HUES64 (cell line): ENCODE results near the gene ZNF862.

ENCODE experiments used
- H3K27ac ChIP-seq: 2 replicates; pipeline ENCODE4 v1.7.0; 2013; ENCODE audit warnings: low read depth, low read length, inconsistent platforms
- H3K27me3 ChIP-seq: 2 replicates; pipeline ENCODE4 v1.6.1; 2013; ENCODE audit warnings: mild to moderate bottlenecking, low read length; ENCODE audit not compliant: insufficient read depth
- H3K36me3 ChIP-seq: 2 replicates; pipeline ENCODE4 v1.6.1; 2013; ENCODE audit warnings: mild to moderate bottlenecking, low read length; ENCODE audit not compliant: insufficient read depth
- H3K4me1 ChIP-seq: 2 replicates; pipeline ENCODE4 v1.6.1; 2013; ENCODE audit warnings: mild to moderate bottlenecking, low read length, moderate library complexity; ENCODE audit not compliant: insufficient read depth
- H3K4me3 ChIP-seq: 2 replicates; pipeline ENCODE4 v1.5.1; 2013; ENCODE audit warnings: mild to moderate bottlenecking, low read length, moderate library complexity
- H3K9ac ChIP-seq: 2 replicates; pipeline ENCODE4 v1.6.1; 2013; ENCODE audit warnings: mild to moderate bottlenecking, low read depth, low read length
- H3K9me3 ChIP-seq: 2 replicates; pipeline ENCODE4 v1.6.1; 2013; ENCODE audit warnings: low read depth, low read length; ENCODE audit not compliant: insufficient read depth
- WGBS: fragments of 150-250, 120-280 bp; methylation state at CpG from one replicate; pipeline ENCODE4 v1.1.7; 2013; ENCODE audit warnings: missing lambda C conversion rate; 5-methylcytosine and 5-hydroxymethylcytosine counted together

ZNF862 gene

DNA sequence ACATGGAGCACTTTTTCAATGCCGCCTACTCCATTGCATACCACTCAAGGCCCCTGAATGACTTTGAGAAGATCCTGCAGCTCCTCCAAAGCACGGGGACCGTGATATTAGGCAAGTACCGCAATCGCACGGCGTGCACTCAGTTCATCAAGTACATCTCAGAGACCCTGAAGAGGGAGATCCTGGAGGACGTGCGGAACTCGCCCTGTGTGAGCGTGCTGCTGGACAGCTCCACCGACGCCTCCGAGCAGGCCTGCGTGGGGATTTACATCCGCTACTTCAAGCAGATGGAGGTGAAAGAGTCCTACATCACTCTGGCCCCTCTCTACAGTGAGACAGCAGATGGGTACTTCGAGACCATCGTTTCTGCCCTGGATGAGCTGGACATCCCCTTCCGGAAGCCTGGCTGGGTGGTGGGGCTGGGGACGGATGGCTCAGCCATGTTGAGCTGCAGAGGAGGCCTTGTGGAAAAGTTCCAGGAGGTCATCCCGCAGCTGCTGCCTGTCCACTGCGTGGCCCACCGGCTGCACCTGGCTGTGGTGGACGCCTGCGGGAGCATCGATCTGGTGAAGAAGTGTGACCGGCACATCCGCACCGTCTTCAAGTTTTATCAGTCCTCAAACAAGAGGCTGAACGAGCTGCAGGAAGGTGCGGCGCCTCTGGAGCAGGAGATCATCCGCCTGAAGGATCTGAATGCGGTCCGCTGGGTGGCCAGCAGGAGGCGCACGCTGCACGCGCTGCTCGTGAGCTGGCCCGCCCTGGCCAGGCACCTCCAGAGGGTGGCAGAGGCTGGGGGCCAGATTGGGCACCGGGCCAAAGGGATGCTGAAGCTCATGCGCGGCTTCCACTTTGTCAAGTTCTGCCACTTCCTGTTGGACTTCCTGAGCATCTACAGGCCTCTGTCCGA lies 22.9 kb downstream of the ZNF862 start:
- no peak overlapping the region for H3K9ac ChIP-seq
- no peaks in the 10 kb centered on the region for H3K9me3 ChIP-seq
- no peaks in the 10 kb centered on the region for H3K36me3 ChIP-seq
- no peaks in the 10 kb centered on the region for H3K4me1 ChIP-seq
- no peak overlapping the region for H3K4me3 ChIP-seq
- 85% methylated on average over 45 of the region's 45 CpGs for WGBS
- H3K27me3 ChIP-seq, result no peaks in the 10 kb centered on the region
- H3K27ac ChIP-seq, result no peak overlapping the region

DNA sequence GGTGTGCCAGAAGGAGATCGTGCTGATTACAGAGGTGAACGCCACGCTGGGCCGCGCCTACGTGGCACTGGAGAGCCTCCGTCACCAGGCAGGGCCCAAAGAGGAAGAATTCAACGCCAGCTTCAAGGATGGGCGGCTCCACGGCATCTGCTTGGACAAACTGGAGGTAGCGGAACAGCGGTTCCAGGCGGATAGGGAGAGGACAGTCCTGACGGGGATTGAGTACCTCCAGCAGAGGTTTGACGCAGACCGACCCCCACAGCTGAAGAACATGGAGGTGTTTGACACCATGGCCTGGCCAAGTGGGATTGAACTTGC lies 23.5 kb downstream of the ZNF862 start:
- WGBS, result 95% methylated on average over 16 of the region's 16 CpGs
- H3K36me3 ChIP-seq, result no peaks in the 10 kb centered on the region
- H3K4me1 ChIP-seq, result no peaks in the 10 kb centered on the region
- H3K27ac ChIP-seq, result no peak overlapping the region
- H3K27me3 ChIP-seq, result no peaks in the 10 kb centered on the region
- H3K9me3 ChIP-seq, result no peaks in the 10 kb centered on the region
- H3K4me3 ChIP-seq, result no peak overlapping the region
- no peak overlapping the region for H3K9ac ChIP-seq

DNA sequence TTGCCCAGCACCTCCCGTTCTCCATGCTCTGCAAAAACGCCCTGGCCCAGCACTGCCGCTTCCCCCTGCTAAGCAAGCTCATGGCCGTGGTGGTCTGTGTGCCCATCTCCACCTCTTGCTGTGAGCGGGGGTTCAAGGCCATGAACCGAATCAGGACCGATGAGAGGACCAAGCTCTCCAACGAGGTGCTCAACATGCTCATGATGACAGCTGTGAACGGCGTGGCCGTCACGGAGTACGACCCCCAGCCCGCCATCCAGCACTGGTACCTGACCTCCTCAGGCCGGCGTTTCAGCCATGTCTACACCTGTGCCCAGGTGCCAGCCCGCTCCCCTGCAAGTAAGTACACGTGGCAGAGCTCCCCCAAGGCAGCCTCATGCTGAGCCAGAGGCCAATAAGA lies 24.0 kb downstream of the ZNF862 start:
- Histone ChIP-seq H3K9me3 (no peaks in the 10 kb centered on the region), H3K36me3 (no peaks in the 10 kb centered on the region), H3K4me3 (no peak overlapping the region), H3K9ac (no peak overlapping the region), H3K4me1 (no peaks in the 10 kb centered on the region), H3K27ac (no peak overlapping the region), H3K27me3 (no peaks in the 10 kb centered on the region)
- WGBS, result 96% methylated on average over 18 of the region's 18 CpGs

DNA sequence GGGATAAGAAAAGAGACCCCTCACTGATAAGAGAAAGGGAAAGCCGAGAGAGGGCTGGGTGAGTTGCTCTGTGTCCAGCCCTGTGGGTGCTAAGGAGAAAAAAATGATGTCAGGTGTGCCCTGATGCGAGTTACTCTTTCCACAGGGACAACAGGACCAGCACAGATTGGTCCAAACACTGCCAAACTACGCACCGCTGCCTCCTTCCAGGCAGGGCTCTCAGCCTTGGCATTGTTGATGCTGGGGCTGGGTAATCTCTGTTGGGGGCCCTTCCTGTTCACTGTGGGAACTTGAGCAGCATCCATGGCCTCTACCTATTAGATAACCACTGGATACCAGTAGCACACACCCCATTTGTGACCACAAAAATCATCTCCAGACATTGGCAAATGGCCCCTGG lies 25.3 kb downstream of the ZNF862 start:
- Histone ChIP-seq H3K9me3 (no peaks in the 10 kb centered on the region), H3K4me3 (no peak overlapping the region), H3K27ac (no peak overlapping the region), H3K4me1 (no peaks in the 10 kb centered on the region), H3K9ac (no peak overlapping the region), H3K36me3 (no peaks in the 10 kb centered on the region), H3K27me3 (no peaks in the 10 kb centered on the region)
- 90% methylated on average over 4 of the region's 4 CpGs for WGBS

DNA sequence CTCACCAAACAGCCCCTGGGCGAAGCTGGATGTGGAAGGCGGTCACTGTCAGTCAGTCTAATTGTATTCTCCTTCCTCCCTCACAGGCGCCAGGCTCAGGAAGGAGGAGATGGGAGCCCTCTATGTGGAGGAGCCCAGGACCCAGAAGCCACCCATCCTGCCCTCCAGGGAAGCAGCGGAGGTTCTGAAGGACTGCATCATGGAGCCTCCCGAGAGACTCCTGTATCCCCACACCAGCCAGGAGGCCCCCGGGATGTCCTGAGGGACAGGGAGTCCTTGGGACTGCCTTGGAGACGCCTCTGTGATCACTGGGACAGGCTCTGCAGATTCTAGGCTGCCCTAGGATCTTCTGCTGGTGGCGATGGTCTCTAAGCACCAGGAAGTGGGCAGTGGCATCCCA lies 25.8 kb downstream of the ZNF862 start:
- WGBS, result 92% methylated on average over 8 of the region's 8 CpGs
- Histone ChIP-seq H3K9ac (no peak overlapping the region), H3K4me3 (no peak overlapping the region), H3K27me3 (no peaks in the 10 kb centered on the region), H3K36me3 (no peaks in the 10 kb centered on the region), H3K27ac (no peak overlapping the region), H3K9me3 (no peaks in the 10 kb centered on the region), H3K4me1 (no peaks in the 10 kb centered on the region)

DNA sequence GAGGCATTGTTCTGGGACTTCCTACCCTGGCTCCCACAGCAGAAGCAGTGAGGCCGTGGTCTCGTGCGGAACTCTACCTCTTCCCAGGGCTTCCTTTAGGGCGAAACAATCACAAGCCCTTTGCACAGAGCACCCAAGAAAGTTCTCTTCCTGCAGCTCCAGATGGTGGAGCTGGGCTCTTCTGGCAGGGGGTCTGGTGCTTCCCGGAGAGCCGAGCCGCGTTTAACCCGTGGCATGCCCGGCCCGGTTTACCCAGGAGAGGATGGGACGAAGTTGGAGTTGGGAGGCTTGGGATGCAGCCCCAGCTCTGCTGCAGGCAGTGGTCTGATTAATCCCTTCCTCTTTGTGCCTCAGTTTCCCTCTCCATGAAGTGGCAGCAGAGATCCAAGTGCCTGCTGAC lies 26.6 kb downstream of the ZNF862 start:
- no peak overlapping the region for H3K27ac ChIP-seq
- no peaks in the 10 kb centered on the region for H3K27me3 ChIP-seq
- no peaks in the 10 kb centered on the region for H3K4me1 ChIP-seq
- no peaks in the 10 kb centered on the region for H3K36me3 ChIP-seq
- 92% methylated on average over 12 of the region's 12 CpGs for WGBS
- H3K4me3 ChIP-seq, result no peak overlapping the region
- H3K9ac ChIP-seq, result no peak overlapping the region
- no peaks in the 10 kb centered on the region for H3K9me3 ChIP-seq

DNA sequence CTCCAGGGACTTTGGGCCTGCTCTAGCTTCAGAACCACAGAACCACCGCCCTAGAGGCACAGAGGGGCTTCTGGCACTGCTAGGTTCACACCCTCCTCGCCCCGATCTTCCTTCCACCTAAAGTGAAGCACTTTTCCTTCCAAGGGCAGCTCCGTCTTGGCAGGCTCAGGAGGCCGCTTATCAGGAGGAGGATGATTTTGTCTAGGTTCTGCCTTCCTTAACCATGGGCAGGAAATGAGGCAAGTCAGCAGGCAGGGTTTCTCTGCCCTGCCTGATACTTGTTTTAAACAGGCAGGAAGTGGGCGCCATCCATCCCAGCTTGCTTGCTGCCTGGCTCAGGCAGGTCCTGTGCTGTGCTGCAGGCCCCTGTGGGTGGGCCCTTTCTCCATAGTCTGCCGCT lies 27.3 kb downstream of the ZNF862 start:
- no peaks in the 10 kb centered on the region for H3K9me3 ChIP-seq
- H3K27me3 ChIP-seq, result no peaks in the 10 kb centered on the region
- no peak overlapping the region for H3K27ac ChIP-seq
- H3K36me3 ChIP-seq, result no peaks in the 10 kb centered on the region
- 87% methylated on average over 7 of the region's 7 CpGs for WGBS
- no peak overlapping the region for H3K4me3 ChIP-seq
- no peak overlapping the region for H3K9ac ChIP-seq
- no peaks in the 10 kb centered on the region for H3K4me1 ChIP-seq

DNA sequence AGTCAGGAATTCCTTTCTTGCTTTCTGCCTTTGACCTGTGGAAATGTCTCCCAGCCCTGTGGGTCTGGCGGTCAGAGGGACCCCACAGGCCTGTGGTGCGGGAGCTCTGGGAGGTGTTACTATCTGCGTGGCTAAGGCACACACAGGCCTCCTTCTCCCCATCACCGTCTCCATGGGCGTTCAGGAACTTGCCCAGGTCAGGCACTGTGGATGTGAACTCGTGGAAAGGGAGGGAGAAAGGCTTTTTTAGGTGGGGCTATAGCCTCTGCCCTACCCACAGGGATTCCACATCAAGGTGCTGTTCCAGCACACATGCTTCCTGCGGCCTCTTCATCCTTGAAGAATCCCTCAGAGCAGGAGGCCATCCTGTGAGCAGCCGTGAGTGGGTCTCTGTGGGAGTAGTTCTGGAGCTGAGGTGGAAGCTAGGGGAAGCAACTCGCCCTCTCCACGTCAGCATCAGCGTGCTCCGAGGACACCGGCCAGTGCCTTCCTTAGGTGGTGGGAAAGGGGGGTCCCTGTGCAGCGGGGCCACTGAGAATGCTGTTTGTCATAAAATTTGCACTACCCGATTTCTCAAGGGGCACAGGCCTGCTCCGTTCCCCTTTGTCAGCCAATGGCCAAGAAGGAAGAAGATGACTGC lies 28.1 kb downstream of the ZNF862 start:
- no peaks in the 10 kb centered on the region for H3K9me3 ChIP-seq
- no peak overlapping the region for H3K27ac ChIP-seq
- no peaks in the 10 kb centered on the region for H3K27me3 ChIP-seq
- H3K4me1 ChIP-seq, result no peaks in the 10 kb centered on the region
- no peaks in the 10 kb centered on the region for H3K36me3 ChIP-seq
- no peak overlapping the region for H3K4me3 ChIP-seq
- WGBS, result 96% methylated on average over 16 of the region's 16 CpGs
- H3K9ac ChIP-seq, result no peak overlapping the region

DNA sequence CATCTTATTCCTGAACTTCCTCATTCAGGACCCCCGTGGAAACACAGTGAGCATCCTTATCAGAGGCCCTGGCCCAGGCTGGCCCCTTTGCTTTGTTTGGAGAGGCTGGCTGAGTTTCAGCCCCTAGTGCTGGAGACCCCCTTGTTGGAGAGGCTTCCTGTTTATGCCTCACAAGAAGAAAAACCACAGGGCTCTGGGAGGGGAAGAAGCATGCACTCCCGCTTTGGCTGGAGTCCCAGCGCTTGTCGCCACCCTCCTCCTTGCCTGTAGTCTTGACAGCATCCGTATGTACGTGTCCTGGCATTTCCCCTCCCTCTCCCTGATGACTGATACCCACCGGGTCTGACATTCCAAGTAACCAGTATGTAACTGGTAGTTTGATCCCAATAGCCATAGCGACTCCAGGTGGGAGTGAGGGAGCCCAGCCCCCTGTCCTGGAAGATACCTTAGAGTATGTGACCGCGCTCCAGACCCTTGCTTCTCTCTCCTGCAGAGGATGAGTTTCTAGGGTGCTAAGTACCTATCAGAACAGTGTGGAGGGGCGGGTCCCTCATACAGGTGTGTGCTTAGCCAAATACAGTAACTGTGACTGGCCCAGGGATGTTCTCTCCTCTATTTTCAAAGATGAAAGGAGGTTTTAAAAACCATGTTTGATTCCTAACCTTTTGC lies 28.7 kb downstream of the ZNF862 start:
- no peaks in the 10 kb centered on the region for H3K9me3 ChIP-seq
- no peak overlapping the region for H3K4me3 ChIP-seq
- H3K27me3 ChIP-seq, result no peaks in the 10 kb centered on the region
- no peak overlapping the region for H3K27ac ChIP-seq
- H3K36me3 ChIP-seq, result no peaks in the 10 kb centered on the region
- WGBS, result 93% methylated on average over 11 of the region's 11 CpGs
- H3K4me1 ChIP-seq, result no peaks in the 10 kb centered on the region
- H3K9ac ChIP-seq, result no peak overlapping the region

DNA sequence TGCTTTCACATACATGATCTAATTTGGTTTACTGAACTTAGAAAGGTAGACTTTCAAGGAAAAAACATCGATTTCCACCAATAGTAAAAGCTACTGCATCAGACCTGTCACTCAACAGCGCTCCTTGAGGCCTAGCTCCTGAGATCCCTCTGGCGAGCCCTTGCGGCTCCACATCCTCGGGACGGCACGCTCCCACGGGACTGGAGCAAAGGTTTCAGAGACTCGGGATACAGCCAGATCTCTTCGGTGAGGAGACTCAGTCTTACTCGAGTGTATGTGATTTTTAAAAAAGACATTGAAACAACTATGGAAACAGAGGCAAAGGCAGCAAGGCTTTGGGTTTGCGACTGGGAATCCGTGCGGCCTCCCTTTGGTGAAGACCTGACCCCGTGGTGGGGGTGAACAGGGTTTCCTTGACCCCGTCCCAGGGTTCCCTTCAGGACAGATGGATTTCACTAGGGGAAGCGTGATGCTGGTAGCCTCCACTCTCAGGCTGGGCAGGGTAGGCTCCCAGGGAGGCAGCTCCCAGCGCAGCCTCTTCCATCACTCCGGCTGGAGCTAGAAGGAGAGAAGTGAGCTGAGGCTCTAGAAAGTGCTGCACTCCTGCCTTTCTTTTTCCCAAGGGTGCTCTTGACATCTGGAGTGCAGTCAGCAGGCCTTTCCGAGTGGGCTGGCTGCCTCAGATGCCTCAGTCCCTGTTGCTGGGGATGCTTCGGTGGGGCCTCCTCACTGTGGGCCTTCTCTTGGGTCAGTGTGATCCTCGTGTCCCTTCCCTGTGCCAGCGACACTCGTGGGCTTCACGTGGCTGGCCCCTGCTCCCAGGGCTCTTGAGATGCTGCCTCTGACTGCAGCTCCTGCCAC lies 29.8 kb downstream of the ZNF862 start:
- H3K27me3 ChIP-seq, result peaks cover 9% of the 10 kb centered on the region
- H3K27ac ChIP-seq, result no peak overlapping the region
- H3K4me1 ChIP-seq, result 0 out of 2 replicates have a peak, but pooled peaks cover 6% of the 10 kb centered on the region
- no peaks in the 10 kb centered on the region for H3K9me3 ChIP-seq
- no peak overlapping the region for H3K9ac ChIP-seq
- H3K36me3 ChIP-seq, result no peaks in the 10 kb centered on the region
- no peak overlapping the region for H3K4me3 ChIP-seq
- 92% methylated on average over 25 of the region's 25 CpGs for WGBS
